ENCODE data around the gene PRSS36.

Gene PRSS36

DNA sequence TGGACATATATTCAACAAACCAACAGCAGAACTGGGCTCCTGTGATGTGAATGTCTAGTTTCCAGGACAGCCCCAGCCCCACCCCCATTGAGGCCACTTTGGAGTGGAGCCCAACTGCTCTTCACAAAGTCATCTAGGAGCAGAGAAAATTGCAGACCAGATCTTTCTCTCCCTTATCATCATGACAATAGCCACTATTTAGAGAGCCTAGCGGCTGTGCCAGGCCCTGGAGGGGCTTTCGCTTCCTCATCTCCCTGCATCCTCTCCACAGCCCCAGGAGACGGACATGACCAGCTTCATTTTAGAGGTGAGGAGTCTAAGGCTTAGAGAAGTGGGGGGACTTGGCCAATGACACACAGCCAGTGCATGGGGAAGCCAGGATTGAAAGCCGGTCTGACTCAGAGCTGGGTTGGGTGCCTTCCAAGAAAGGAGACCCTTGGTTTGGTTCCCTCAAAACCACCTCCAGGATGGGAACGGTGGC is 15.7 kb downstream of the PRSS36 start:
- TF ChIP-seq POLR2AphosphoS5 (IDR thresholded peaks at IDR 0.05; ENCODE audit: borderline replicate concordance, low read depth, low read length) = no peak
- no peak for TF ChIP-seq FOXP2 (optimal IDR thresholded peaks at IDR 0.05; ENCODE audit: control extremely low read depth, extremely low read length, insufficient read depth)
- TF ChIP-seq EZH2 (IDR thresholded peaks at IDR 0.05) = no peak
- no peak overlapping the region for H3K27ac ChIP-seq
- DNase-seq (ENCODE audit: low read depth, low spot score) = no peak
- no peak overlapping the region for H3K9ac ChIP-seq (ENCODE audit: insufficient read length)
- H3K9me3 ChIP-seq (ENCODE audit: low read depth, low read length) = no peaks in the 10 kb centered on the region
- no peaks in the 10 kb centered on the region for H3K36me3 ChIP-seq (ENCODE audit: insufficient read depth, low read length)
- H3K4me3 ChIP-seq = no peak overlapping the region

DNA sequence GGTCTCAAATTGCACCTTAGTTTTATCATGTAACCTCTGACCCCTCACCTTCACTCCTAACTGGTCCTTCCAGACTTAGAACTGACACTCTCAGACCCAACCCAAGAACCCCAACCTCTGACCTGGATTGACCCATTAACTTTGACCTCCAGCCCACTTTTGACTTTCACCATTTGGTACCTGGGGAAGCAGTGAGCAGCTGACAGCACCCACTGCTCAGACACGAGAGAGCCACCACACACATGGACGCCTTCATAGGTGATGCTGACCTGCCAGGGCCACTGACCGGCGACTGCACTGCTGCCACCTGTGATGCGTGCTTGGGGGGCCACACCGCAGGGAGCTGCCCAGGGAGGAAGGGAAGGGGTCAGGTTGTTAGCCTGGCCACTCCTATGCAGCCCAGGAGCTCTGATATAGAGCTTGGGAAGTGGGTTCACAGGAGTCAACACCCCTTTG is 16.8 kb downstream of the PRSS36 start:
- no peak overlapping the region for H3K27ac ChIP-seq
- H3K9me3 ChIP-seq (ENCODE audit: low read depth, low read length) = no peaks in the 10 kb centered on the region
- DNase-seq (ENCODE audit: low read depth, low spot score) = no peak
- H3K9ac ChIP-seq (ENCODE audit: insufficient read length) = no peak overlapping the region
- TF ChIP-seq POLR2AphosphoS5 (IDR thresholded peaks at IDR 0.05; ENCODE audit: borderline replicate concordance, low read depth, low read length) (no peak), EZH2 (IDR thresholded peaks at IDR 0.05) (no peak), FOXP2 (optimal IDR thresholded peaks at IDR 0.05; ENCODE audit: control extremely low read depth, extremely low read length, insufficient read depth) (no peak)
- no peaks in the 10 kb centered on the region for H3K36me3 ChIP-seq (ENCODE audit: insufficient read depth, low read length)
- H3K4me3 ChIP-seq = no peak overlapping the region

DNA sequence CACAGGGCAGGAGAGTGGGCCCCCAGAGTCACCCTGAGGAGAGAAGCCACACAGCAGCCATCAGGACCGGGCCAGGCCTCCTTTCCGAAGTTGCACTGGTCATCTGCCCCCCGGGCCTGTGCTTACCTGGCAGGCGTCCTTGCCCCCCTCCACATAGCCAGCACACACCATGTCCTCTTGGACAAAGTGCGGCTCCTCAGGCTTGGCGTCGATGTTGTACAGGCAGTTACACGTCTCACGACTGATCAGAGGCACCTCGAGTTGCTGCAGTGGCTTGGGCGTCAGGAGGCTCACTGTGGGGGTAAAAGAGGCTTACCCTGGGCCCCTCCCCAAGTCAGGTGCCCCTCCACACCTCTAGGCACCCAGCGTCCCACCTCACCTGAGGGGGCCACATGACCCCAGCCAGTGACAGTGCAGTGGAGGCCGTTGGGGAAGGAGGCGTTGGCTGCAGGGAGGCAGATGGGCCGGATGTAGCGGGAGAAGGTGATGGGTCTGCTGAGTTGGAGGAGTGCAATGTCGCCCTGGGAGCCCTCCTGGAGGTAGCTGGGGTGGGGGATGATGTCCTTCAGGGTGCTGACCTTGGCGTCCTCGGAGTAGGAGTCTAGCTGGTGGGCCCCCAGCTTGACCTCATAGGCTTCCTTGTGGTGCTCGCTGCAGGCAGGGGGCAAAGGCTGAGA is 17.4 kb downstream of the PRSS36 start:
- H3K4me3 ChIP-seq = no peak overlapping the region
- H3K9me3 ChIP-seq (ENCODE audit: low read depth, low read length) = no peaks in the 10 kb centered on the region
- TF ChIP-seq EZH2 (IDR thresholded peaks at IDR 0.05) (no peak), FOXP2 (optimal IDR thresholded peaks at IDR 0.05; ENCODE audit: control extremely low read depth, extremely low read length, insufficient read depth) (no peak), POLR2AphosphoS5 (IDR thresholded peaks at IDR 0.05; ENCODE audit: borderline replicate concordance, low read depth, low read length) (no peak)
- no peak for DNase-seq (ENCODE audit: low read depth, low spot score)
- no peaks in the 10 kb centered on the region for H3K36me3 ChIP-seq (ENCODE audit: insufficient read depth, low read length)
- H3K27ac ChIP-seq = no peak overlapping the region
- H3K9ac ChIP-seq (ENCODE audit: insufficient read length) = no peak overlapping the region

DNA sequence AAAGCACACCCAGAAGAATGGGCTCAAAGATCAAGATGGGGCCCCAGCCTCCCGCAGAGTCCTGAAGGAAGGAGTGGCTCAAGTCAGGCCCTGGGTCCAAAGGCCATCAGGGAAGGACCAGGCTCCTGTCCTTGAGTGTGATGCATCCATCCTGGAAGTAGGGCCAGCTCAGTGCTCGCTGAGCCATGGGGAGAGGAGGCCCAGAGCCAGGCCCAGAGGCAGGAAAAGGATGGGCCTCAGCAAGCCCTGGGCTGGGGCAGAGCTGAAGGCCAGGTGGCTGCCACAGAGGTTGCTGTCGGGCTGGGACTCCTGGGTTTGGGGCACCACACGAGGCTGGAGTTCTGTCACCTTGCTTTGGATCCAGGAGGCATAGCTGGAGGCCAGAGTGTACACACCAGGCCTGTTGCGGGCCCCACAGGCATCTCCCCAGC is 18.0 kb downstream of the PRSS36 start:
- DNase-seq (ENCODE audit: low read depth, low spot score) = no peak
- no peak overlapping the region for H3K4me3 ChIP-seq
- no peak for TF ChIP-seq FOXP2 (optimal IDR thresholded peaks at IDR 0.05; ENCODE audit: control extremely low read depth, extremely low read length, insufficient read depth)
- no peak for TF ChIP-seq POLR2AphosphoS5 (IDR thresholded peaks at IDR 0.05; ENCODE audit: borderline replicate concordance, low read depth, low read length)
- no peak for TF ChIP-seq EZH2 (IDR thresholded peaks at IDR 0.05)
- H3K9me3 ChIP-seq (ENCODE audit: low read depth, low read length) = no peaks in the 10 kb centered on the region
- no peak overlapping the region for H3K9ac ChIP-seq (ENCODE audit: insufficient read length)
- no peaks in the 10 kb centered on the region for H3K36me3 ChIP-seq (ENCODE audit: insufficient read depth, low read length)
- no peak overlapping the region for H3K27ac ChIP-seq

DNA sequence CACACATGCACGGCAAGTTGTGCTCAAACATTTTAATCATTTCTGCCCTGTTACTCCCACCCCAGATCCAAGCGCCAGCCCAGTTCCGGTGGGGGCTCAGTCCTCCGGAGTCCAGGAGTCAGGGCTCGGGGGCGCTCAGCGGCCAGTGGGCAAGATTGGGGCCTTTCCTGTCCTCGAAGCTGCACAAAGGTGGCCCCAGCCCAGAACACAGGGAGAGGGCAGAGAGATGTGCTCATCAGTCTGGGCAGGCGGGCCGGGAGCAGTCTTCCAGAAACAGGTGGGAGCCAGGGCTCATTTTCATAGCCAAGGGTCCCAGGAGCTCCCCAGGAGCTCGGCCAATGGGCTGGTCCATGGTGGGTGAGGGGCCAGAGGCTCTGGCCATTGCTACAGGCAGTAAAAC is 18.4 kb downstream of the PRSS36 start:
- Histone ChIP-seq H3K4me3 (no peak overlapping the region), H3K36me3 (ENCODE audit: insufficient read depth, low read length) (no peaks in the 10 kb centered on the region), H3K27ac (no peak overlapping the region), H3K9me3 (ENCODE audit: low read depth, low read length) (no peaks in the 10 kb centered on the region), H3K9ac (ENCODE audit: insufficient read length) (no peak overlapping the region)
- no peak for DNase-seq (ENCODE audit: low read depth, low spot score)
- no peak for TF ChIP-seq FOXP2 (optimal IDR thresholded peaks at IDR 0.05; ENCODE audit: control extremely low read depth, extremely low read length, insufficient read depth)
- no peak for TF ChIP-seq POLR2AphosphoS5 (IDR thresholded peaks at IDR 0.05; ENCODE audit: borderline replicate concordance, low read depth, low read length)
- no peak for TF ChIP-seq EZH2 (IDR thresholded peaks at IDR 0.05)

DNA sequence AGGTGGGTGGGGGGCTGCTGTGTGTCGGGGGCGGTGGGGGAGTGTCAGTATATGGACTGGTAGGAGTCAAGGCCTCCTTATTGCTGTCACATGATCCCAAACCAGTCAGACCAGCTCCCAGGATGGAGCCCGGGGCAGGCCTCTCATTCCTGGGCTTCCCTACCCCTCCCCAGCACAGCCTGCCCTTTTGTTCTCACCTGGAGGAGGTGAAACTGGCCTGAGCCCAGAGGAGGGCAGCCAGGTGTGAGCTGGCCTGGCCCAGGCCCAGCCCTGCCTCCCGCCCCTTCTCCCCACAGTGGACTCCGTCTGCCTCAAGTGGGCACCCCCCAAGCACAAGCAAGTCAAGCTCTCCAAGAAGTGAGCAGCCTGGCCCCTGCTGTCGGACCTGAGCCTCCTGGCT is 19.0 kb downstream of the PRSS36 start:
- Histone ChIP-seq H3K9me3 (ENCODE audit: low read depth, low read length) (no peaks in the 10 kb centered on the region), H3K27ac (no peak overlapping the region), H3K4me3 (no peak overlapping the region), H3K36me3 (ENCODE audit: insufficient read depth, low read length) (no peaks in the 10 kb centered on the region), H3K9ac (ENCODE audit: insufficient read length) (no peak overlapping the region)
- TF ChIP-seq POLR2AphosphoS5 (IDR thresholded peaks at IDR 0.05; ENCODE audit: borderline replicate concordance, low read depth, low read length) (no peak), FOXP2 (optimal IDR thresholded peaks at IDR 0.05; ENCODE audit: control extremely low read depth, extremely low read length, insufficient read depth) (no peak)
- no peak for DNase-seq (ENCODE audit: low read depth, low spot score)

DNA sequence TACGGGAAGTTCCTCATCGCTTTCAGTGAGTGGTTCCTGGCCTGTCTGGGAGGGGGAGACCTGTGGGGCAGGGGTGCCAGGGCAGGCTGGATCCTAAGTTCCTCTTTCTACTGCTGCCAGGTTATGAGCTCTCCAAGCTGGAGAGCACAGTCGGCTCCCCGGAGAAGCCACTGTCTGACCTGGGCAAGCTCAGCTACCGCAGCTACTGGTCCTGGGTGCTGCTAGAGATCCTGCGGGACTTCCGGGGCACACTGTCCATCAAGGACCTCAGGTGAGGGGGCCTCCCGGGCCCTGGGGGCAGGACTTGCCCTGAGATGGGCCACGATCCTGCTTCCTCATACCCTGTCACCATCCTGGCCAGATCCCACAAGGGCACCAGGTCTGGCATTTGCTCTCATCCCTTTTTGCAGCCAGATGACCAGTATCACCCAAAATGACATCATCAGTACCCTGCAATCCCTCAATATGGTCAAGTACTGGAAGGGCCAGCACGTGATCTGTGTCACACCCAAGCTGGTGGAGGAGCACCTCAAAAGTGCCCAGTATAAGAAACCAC is 19.5 kb downstream of the PRSS36 start:
- no peaks in the 10 kb centered on the region for H3K36me3 ChIP-seq (ENCODE audit: insufficient read depth, low read length)
- DNase-seq (ENCODE audit: low read depth, low spot score) = no peak
- no peak overlapping the region for H3K9ac ChIP-seq (ENCODE audit: insufficient read length)
- H3K27ac ChIP-seq = no peak overlapping the region
- H3K9me3 ChIP-seq (ENCODE audit: low read depth, low read length) = no peaks in the 10 kb centered on the region
- no peak overlapping the region for H3K4me3 ChIP-seq
- no peak for TF ChIP-seq POLR2AphosphoS5 (IDR thresholded peaks at IDR 0.05; ENCODE audit: borderline replicate concordance, low read depth, low read length)

DNA sequence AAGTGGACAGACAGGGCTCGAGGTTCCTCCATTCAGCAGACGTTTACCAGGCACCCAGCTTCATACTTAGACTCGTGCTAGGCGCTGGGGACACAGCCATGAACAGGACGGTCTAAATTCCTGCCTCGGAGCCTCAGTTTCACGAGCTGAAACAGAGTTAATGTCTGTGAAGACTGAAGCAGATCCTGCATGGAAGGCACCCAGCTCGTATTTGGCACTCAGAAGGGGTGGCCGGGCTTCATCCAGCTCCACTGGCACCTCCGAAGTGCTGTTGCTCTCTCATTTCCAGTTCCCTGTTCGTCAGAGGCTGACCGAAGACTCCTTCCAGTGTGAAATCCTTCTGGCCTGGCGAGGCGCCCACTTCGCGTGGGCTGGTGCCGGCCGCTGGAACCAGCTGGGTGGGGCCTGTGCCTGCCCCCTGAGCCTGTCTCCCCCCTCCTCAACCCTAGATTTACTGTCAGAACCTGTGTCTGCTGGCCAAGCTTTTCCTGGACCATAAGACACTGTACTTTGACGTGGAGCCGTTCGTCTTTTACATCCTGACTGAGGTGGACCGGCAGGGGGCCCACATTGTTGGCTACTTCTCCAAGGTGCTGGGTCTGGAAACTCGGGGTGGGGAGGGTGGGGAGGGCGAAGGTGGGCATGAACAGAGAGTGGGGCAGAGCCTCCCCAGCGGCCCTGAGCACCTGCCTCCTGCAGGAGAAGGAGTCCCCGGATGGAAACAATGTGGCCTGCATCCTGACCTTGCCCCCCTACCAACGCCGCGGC is 20.1 kb downstream of the PRSS36 start:
- Histone ChIP-seq H3K27ac (no peak overlapping the region), H3K36me3 (ENCODE audit: insufficient read depth, low read length) (no peaks in the 10 kb centered on the region), H3K4me3 (no peak overlapping the region), H3K9ac (ENCODE audit: insufficient read length) (no peak overlapping the region), H3K9me3 (ENCODE audit: low read depth, low read length) (no peaks in the 10 kb centered on the region)
- no peak for TF ChIP-seq EZH2 (IDR thresholded peaks at IDR 0.05)
- TF ChIP-seq POLR2AphosphoS5 (IDR thresholded peaks at IDR 0.05; ENCODE audit: borderline replicate concordance, low read depth, low read length) = no peak
- no peak for TF ChIP-seq FOXP2 (optimal IDR thresholded peaks at IDR 0.05; ENCODE audit: control extremely low read depth, extremely low read length, insufficient read depth)
- no peak for DNase-seq (ENCODE audit: low read depth, low spot score)
